Epithelial cell of alveolus of lung (primary cell): ENCODE measurements around the gene BICDL1. TPM values are rescaled to one million over a fixed set of nuclear protein-coding genes. Genes with fewer than 3 reads are reported as not detected.

Experiments
- total RNA-seq: library from RNA; depleted of rRNA; stranded (reverse); fragments of >200 nt; gene quantifications from 2 replicates; pipeline ENCODE4 v1.2.1, GENCODE V29; 2015

BICDL1 gene
- total RNA-seq, result under 0.01 TPM in 1 of 2 replicates, not detected in the other

GRCh38 chr12:119988472-119989360, at the start of gene BICDL1:
Gene BICDL1, plus strand, starts transcription at chr12:119989236. Its CDS starts 633 bp downstream, at chr12:119989869.

GRCh38 chr12:120116441-120116791, 127.4 kb downstream of the BICDL1 start, which contains the start of gene RAB35:
Gene RAB35, minus strand, starts transcription at chr12:120116753. Its CDS starts 103 bp downstream, at chr12:120116650.

Other genes with a start within 250 kb of the BICDL1 start
- 8.3 and 12.3 TPM in 2 replicates for gene CIT, start 111.9 kb upstream of the BICDL1 start, total RNA-seq
- 23.2 and 36.7 TPM in 2 replicates for gene RAB35, start 127.5 kb downstream of the BICDL1 start, total RNA-seq
- gene GCN1, start 205.5 kb downstream of the BICDL1 start, total RNA-seq, result 45.3 and 82.0 TPM in 2 replicates
- gene RPLP0, start 211.9 kb downstream of the BICDL1 start, total RNA-seq, result 6,143 and 7,072 TPM in 2 replicates